Measurements from ENCODE around the gene KCNJ9.
"Not testable (repeated sequence)": the region's sequence is repeated elsewhere in the genome, so short reads cannot be mapped to it uniquely, and the experiment has no call there.

The KCNJ9 gene

GRCh38 chr1:160081261-160081936 is at the start of gene KCNJ9:
Gene KCNJ9, plus strand, starts transcription at chr1:160081538. Its CDS starts 2,493 bp downstream, at chr1:160084031.
- DNase-seq (ENCODE audit: low read depth in 3 of 3): no peak

- DNase-seq (ENCODE audit: low read depth in 3 of 3): no peak
Measured at GRCh38 chr1:160032165-160032820, 49.0 kb upstream of the KCNJ9 start.

GRCh38 chr1:160040476-160040875 is 40.9 kb upstream of the KCNJ9 start:
- no peak for DNase-seq (ENCODE audit: low read depth in 3 of 3)

- DNase-seq (ENCODE audit: low read depth in 3 of 3): no peak
Measured at GRCh38 chr1:160043543-160043942, 37.8 kb upstream of the KCNJ9 start.

GRCh38 chr1:160045653-160046052 is 35.7 kb upstream of the KCNJ9 start:
- no peak for DNase-seq (ENCODE audit: low read depth in 3 of 3)

- no peak for DNase-seq (ENCODE audit: low read depth in 3 of 3)
Measured at GRCh38 chr1:160046494-160047110, 34.7 kb upstream of the KCNJ9 start.

GRCh38 chr1:160047111-160047991 is 34.0 kb upstream of the KCNJ9 start:
- no peak for DNase-seq (ENCODE audit: low read depth in 3 of 3)

GRCh38 chr1:160048335-160048734 is 33.0 kb upstream of the KCNJ9 start:
- no peak for DNase-seq (ENCODE audit: low read depth in 3 of 3)

- DNase-seq (ENCODE audit: low read depth in 3 of 3): no peak
Measured at GRCh38 chr1:160049101-160049500, 32.2 kb upstream of the KCNJ9 start.

GRCh38 chr1:160050182-160050581 is 31.2 kb upstream of the KCNJ9 start:
- DNase-seq (ENCODE audit: low read depth in 3 of 3): not testable (repeated sequence)

- DNase-seq (ENCODE audit: low read depth in 3 of 3): no peak
Measured at GRCh38 chr1:160050619-160051018, 30.7 kb upstream of the KCNJ9 start.

GRCh38 chr1:160052936-160053335 is 28.4 kb upstream of the KCNJ9 start:
- no peak for DNase-seq (ENCODE audit: low read depth in 3 of 3)

GRCh38 chr1:160053548-160054365 is 27.6 kb upstream of the KCNJ9 start:
- no peak for DNase-seq (ENCODE audit: low read depth in 3 of 3)

GRCh38 chr1:160056648-160057169 is 24.6 kb upstream of the KCNJ9 start:
- DNase-seq (ENCODE audit: low read depth in 3 of 3): no peak

GRCh38 chr1:160058087-160058486 is 23.3 kb upstream of the KCNJ9 start:
- DNase-seq (ENCODE audit: low read depth in 3 of 3): no peak

- no peak for DNase-seq (ENCODE audit: low read depth in 3 of 3)
Measured at GRCh38 chr1:160061369-160062229, 19.7 kb upstream of the KCNJ9 start.

GRCh38 chr1:160062230-160062532 is 19.2 kb upstream of the KCNJ9 start:
- no peak for DNase-seq (ENCODE audit: low read depth in 3 of 3)

GRCh38 chr1:160063176-160063575 is 18.2 kb upstream of the KCNJ9 start:
- DNase-seq (ENCODE audit: low read depth in 3 of 3): no peak

GRCh38 chr1:160064164-160064563 is 17.2 kb upstream of the KCNJ9 start:
- no peak for DNase-seq (ENCODE audit: low read depth in 3 of 3)

GRCh38 chr1:160064746-160065145 is 16.6 kb upstream of the KCNJ9 start:
- no peak for DNase-seq (ENCODE audit: low read depth in 3 of 3)

Data from stimulated activated CD4-positive, alpha-beta T cell treated with anti-CD3 and anti-CD28 coated beads, TNF-alpha, amount 100 ng/mL, for 48 hours (primary cell).